GM18951 (cell line): ENCODE results near the gene GEMIN7.
"Not testable (repeated sequence)": the region's sequence is repeated elsewhere in the genome, so short reads cannot be mapped to it uniquely, and the experiment has no call there.

Source experiments
- POLR2A ChIP-seq: IDR thresholded peaks from 4 replicates; pipeline ENCODE4 v1.6.1; 2011; ENCODE audit warnings: mild to moderate bottlenecking; ENCODE audit not compliant: insufficient read length, insufficient read depth; ENCODE audit errors: extremely low read depth
- in situ Hi-C: fragments of 300-500 bp; cut with MboI; formaldehyde crosslinking; loops from one replicate; pipeline ENCODE4 v1.12.0; 2022; ENCODE audit warnings: low sequenced_read_pairs, mixed read lengths, inconsistent platforms; ENCODE audit not compliant: unreplicated experiment

GEMIN7 gene

DNA sequence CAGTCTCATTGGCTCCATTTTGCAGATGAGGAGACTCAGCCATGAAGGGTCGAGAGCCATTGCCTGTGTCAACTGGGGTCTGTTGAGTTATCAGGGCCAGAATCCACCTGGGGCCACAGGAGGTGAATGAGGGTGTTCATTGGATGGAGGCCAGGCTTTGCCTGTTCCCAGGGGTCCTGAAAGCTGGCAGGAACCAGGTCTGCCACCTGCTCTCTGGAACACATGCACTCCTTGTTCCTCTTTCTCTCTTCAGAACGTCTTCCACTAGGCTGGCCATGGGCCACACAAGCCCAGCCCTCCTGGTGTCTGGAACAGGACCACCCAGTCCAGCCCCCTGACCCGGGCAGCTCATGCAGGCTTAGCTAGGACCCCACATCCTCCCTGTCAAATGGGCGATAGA, 35.1 kb downstream of the GEMIN7 start:
- in situ Hi-C loops, result no loop called here
- no peak for TF ChIP-seq POLR2A

DNA sequence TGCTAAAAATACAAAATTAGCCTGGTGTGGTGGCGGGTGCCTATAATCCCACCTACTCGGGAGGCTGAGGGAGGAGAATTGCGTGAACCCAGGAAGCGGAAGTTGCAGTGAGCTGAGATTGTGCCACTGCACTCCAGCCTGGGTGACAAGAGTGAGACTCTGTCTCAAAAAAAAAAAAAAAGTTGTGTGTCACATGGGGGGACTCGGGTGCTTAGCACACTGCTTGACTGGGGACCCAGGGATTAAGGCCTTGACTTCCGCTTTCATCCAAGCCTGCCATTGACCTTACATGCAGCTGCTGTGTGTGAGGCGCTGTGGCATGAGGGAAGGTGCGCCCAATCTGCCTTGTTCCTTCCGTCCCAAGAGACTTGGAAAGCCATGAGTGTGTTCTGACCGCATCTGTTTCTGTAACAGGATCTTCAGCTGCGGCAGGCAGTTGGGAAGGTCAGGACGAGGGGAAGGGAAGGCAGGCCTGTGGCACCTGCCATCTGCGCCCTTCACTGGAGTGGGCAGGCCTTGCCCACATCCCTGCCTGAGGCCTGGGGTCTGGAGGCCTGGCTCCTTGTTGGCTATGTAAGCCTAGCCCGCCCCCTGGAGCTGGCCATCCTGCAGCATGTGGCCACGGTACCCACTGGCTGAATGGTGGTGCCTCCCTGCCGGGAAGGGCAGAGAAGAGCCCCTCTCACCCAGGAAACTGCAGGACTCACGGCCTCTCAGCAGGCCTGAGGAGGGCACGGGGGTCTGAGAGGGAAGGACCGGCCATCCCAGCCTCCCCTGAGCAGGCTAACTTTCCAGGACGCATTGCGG, 37.0 kb downstream of the GEMIN7 start:
- no peak for TF ChIP-seq POLR2A
- in situ Hi-C loops, result no loop called here

DNA sequence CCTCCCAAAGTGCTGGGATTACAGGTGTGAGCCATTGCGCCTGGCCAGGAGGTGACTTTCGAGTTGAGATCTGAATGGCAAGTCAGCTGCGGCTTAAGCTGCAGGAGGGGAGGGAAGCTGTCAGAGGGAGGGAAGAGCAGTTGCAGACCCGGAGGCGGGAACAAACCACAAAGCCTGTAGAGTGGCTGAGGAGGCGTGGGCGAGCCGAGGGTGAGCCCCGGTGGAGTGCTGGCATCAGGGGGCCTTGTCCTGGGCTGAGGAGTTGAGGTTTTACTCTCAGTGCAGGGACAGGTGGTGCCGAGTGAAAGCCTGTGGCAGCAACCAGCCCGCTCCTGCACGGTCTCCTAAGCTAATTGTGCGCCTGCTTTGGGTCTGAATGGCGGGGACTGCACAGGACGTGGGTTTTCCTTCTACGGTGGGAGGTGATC, 38.1 kb downstream of the GEMIN7 start:
- no peak for TF ChIP-seq POLR2A
- in situ Hi-C loops, result no loop called here

DNA sequence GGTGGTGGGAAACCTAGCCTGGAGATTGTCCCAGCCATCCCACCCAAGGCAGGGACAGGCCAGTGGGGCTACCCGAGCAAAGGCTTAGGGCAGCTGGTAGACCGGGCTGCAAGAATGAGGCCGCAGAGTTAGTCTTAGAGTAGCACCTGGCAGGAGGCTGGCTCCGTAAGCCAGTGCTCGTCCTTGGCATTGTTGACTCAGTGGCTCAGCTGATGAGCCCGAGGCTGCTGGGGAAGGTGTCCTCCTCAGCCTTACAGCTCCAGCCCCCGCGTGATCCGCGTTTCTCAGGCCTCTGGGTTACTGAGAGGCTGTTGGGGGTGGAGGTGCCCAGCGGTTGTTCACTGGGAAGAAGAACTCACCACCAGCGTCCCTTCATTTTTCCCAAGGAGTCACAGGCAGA, 38.6 kb downstream of the GEMIN7 start:
- TF ChIP-seq POLR2A, result no peak
- in situ Hi-C loops, result no loop called here

DNA sequence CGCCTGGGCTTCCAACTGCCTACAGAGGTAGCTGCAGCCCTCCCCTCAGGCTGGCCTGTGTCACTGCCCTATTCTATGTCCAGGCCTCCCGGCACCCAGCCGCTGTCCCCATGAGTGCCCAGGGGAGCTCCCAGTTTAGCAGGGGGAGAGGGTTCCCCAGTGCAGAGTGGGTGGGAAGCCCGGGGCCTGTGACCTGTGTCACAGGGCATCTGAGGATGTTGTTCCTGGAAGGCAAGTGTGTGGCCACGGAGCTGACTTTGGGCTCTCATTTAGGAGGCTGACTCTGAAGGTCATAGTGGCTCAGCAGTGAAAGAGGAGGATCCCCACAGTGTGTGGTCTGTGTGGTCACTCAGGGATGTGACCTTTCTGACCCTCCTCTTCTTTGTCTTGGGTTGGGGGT, 39.0 kb downstream of the GEMIN7 start:
- in situ Hi-C loops, result no loop called here

DNA sequence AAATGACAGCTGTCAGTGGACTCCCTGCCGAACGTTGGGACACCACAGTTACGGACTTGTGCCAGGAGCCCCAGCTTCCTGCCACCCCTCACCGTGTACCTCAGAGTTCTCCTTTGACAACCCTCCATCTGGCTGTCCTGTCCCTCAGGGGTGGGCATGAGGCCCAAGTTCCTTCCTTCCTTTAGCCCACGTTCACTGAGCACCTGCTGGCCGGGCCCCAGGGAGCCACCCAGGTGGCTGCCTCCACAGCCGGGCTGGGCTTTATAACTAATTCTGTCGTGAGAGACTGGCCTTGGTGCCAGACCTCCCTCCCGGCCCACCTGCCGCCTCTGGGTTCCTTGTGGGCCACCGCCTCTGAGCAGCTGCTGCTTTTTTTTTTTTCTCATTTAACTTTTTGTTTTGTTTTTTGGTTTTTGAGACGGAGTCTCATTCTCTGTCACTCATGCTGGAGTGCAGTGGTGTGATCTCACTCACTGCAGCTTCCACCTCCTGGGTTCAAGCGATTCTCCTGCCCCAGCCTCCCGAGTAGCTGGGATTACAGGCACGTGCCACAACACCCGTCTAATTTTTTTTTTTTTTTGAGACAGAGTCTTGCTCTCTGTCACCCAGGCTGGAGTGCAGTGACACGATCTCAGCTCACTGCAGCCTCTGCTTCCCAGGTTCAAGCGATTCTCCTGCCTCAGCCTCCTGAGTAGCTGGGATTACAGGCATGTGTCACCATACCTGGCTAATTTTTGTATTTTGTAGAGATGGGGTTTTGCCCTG, 39.7 kb downstream of the GEMIN7 start:
- in situ Hi-C loops, result not testable (repeated sequence)

More for the DNA sequence above, 39.0 kb downstream of the GEMIN7 start:
- no peak for TF ChIP-seq POLR2A

DNA sequence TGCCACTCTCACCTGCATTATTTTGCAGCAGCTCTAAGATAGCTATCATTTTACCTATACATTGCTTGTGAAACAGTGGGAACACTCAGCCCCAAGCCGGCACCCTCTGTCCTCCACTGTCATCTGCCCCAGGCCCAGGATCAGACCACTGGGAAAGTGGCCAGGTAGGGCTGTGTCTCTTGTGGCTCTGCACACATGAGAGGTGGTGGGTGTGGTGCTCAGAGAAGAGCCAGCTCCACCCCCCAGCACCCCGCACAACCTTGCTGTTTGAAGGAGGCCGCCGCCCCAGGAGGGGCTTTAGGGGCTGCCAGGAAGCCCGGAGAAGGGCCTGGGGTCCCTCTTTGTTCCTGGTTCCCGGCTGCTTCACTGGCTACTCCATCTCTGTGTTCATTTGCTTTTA, 40.5 kb downstream of the GEMIN7 start:
- no peak for TF ChIP-seq POLR2A

DNA sequence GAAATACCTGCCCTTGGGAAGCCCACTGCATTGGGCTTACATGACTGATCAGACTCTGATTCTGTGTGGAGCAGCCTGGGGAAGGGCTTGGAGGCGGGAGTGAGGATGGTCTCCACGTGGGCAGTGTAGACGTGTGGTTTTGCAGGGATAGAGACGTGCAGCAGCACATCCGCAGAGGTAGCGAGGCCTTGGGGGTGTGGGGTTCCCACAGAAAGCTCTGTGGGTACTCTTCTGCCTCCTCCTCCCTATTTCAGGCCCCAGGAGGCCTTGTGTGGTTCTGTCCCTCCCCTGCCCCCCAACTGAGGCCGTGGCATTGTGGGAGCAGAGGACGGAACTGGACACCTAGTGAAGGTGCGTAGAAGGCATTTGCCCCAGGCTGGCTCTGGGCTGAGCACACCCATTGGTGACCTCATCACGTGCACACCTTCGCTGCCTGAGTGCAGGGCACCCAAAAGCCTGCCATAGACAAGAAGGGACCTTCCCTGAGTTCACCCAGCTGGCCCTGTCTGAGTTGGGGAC, 42.8 kb downstream of the GEMIN7 start:
- in situ Hi-C loops, result no loop called here
- TF ChIP-seq POLR2A, result no peak

More for the DNA sequence above, 40.5 kb downstream of the GEMIN7 start:
- in situ Hi-C loops, result no loop called here

DNA sequence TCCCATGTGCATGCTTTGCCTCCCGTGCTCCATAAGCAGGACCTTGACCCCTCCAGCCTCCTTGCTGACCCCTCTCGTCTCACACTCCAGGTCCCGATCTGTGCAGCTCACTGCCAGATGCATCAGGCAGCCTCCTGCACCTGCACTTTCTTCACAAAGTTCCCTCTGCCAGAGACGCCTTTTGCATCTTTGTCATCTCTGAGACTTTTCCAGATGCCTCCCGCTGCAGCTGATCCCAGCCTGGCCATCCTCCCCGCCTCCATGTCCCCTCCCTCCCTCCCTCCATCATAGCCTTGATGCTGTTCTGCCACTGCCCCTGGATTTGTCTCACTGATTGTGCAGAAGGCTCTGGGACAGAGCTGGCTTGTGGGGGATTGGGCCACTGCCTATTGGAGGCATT, 43.8 kb downstream of the GEMIN7 start:
- no peak for TF ChIP-seq POLR2A
- in situ Hi-C loops, result no loop called here

DNA sequence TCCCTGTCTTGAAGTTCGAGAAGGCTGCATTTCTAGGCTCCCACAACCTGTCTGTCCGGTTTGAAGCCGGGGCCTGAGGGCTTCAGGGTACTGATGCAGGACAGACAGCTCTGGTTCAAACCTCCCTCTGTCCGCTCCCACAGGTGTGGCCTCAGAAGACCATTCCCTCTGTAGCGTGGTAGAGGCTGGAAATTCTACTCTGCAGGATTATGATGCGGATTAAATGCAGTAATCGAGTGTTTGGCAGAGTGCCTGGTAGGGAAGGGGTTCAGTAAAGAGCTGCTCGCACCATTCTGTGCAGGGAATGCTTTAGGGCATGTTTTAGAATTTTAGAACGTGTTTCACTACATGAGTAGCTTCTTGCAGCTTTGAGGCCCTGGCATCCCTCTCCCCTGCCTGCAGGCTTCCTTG, 44.4 kb downstream of the GEMIN7 start:
- in situ Hi-C loops, result no loop called here
- no peak for TF ChIP-seq POLR2A

DNA sequence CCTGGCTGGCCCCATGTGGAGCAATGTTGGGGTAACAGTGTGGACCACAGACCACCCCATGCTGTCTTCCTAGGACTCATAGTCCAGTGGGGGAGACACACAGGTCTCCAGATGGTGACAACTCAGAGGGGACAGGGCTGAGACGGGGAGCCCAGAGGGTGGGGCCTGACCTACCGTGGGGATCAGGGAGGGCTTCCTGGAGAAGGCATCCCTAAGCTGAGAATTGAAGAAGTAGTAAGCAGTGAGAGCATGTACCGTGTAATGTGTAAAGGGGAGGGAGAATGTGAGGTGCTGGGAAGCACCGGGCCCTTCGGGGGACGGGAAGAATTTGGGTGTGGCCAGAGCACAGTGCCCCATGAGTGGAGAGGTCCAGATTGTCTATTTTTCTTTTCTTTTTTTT, 45.0 kb downstream of the GEMIN7 start:
- in situ Hi-C loops, result no loop called here
- no peak for TF ChIP-seq POLR2A

DNA sequence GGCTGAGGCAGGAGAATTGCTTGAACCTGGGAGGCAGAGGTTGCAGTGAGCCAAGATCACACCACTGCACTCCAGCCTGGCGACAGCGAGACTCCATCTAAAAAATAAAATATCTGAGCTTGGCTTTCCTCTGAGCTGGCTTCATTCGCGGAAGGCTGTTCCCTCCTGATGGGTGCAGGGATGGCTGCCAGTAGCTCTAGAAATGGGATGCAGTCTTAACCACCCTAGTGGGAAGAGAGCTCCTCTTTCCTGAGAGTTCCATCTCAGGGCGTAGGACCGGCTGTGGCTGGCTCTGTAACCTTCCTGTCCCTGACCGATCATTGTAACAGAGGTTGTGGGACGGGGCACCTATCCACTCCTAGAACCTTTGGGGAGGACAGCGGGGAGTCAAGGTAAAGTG, 46.3 kb downstream of the GEMIN7 start:
- in situ Hi-C loops, result no loop called here
- no peak for TF ChIP-seq POLR2A

DNA sequence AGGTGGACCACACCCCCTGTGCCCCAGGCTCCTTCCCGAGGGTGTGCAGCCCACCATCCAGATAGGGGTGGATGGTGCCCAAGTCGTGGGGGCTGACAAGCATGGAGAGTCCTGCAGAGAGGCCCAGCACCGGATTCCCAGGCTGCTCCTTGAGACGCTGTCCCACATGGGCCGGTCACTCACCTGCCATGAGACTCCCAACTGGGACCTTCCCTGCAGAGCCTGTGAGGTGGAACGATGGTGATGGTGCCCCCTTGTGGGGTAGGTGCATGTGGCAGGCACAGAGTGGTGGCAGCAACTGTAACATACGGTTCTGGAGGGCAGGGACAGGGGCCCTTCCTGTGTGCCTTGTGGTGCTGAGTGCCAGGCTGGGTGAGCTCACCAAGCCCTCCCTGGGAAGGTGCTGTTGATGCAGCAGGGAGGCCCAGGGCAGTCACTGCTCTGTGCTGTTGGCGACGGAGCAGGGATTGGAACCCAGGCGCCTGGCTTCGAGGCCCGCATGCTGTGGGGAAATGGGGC, 47.0 kb downstream of the GEMIN7 start:
- no peak for TF ChIP-seq POLR2A
- in situ Hi-C loops, result no loop called here
